Neural cell (in vitro differentiated cells): ENCODE data around the gene CAV2.

Source experiments
- EZH2 ChIP-seq: fragments of 200-600, 300-800 bp; shearing (Covaris generic), sonication (generic); IDR thresholded peaks from 2 replicates; pipeline ENCODE4 v1.6.1; 2014; ENCODE audit warnings: antibody characterized with exemption, low read length, borderline replicate concordance, mild to moderate bottlenecking; ENCODE audit not compliant: insufficient read depth, poor library complexity, severe bottlenecking
- MXI1 ChIP-seq: fragments of 450-650 bp; conservative IDR thresholded peaks from 2 replicates; pipeline ENCODE4 v1.6.1; 2014; ENCODE audit warnings: antibody characterized with exemption, mild to moderate bottlenecking; ENCODE audit not compliant: poor library complexity, severe bottlenecking
- POLR2AphosphoS5 ChIP-seq: IDR thresholded peaks from 2 replicates; pipeline ENCODE4 v1.6.1; 2012
- RAD21 ChIP-seq: fragments of 450-650 bp; conservative IDR thresholded peaks from 2 replicates; pipeline ENCODE4 v1.6.1; 2014; ENCODE audit warnings: antibody characterized with exemption, mild to moderate bottlenecking, moderate library complexity
- SMC3 ChIP-seq: fragments of 450-650 bp; conservative IDR thresholded peaks from 2 replicates; pipeline ENCODE4 v1.6.1; 2014; ENCODE audit warnings: antibody characterized with exemption, mild to moderate bottlenecking, moderate library complexity; ENCODE audit not compliant: poor library complexity
- TAF1 ChIP-seq: IDR thresholded peaks from 2 replicates; pipeline ENCODE4 v1.6.1; 2012; ENCODE audit warnings: low read depth
- TF ChIP-seq, protein P1 (sequence below): fragments of 450-650 bp; IDR thresholded peaks from 2 replicates; pipeline ENCODE4 v1.5.1; 2014; ENCODE audit warnings: antibody characterized with exemption, mild to moderate bottlenecking, moderate library complexity; ENCODE audit not compliant: poor library complexity, severe bottlenecking
- TF ChIP-seq, protein P2 (sequence below): IDR thresholded peaks from 2 replicates; pipeline ENCODE4 v1.6.1; 2012; ENCODE audit warnings: borderline replicate concordance

- no peak for TF ChIP-seq POLR2AphosphoS5
- TF ChIP-seq RAD21, result no peak
- TF ChIP-seq, protein P1, sequence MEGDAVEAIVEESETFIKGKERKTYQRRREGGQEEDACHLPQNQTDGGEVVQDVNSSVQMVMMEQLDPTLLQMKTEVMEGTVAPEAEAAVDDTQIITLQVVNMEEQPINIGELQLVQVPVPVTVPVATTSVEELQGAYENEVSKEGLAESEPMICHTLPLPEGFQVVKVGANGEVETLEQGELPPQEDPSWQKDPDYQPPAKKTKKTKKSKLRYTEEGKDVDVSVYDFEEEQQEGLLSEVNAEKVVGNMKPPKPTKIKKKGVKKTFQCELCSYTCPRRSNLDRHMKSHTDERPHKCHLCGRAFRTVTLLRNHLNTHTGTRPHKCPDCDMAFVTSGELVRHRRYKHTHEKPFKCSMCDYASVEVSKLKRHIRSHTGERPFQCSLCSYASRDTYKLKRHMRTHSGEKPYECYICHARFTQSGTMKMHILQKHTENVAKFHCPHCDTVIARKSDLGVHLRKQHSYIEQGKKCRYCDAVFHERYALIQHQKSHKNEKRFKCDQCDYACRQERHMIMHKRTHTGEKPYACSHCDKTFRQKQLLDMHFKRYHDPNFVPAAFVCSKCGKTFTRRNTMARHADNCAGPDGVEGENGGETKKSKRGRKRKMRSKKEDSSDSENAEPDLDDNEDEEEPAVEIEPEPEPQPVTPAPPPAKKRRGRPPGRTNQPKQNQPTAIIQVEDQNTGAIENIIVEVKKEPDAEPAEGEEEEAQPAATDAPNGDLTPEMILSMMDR, result no peak
- TF ChIP-seq, protein P2, sequence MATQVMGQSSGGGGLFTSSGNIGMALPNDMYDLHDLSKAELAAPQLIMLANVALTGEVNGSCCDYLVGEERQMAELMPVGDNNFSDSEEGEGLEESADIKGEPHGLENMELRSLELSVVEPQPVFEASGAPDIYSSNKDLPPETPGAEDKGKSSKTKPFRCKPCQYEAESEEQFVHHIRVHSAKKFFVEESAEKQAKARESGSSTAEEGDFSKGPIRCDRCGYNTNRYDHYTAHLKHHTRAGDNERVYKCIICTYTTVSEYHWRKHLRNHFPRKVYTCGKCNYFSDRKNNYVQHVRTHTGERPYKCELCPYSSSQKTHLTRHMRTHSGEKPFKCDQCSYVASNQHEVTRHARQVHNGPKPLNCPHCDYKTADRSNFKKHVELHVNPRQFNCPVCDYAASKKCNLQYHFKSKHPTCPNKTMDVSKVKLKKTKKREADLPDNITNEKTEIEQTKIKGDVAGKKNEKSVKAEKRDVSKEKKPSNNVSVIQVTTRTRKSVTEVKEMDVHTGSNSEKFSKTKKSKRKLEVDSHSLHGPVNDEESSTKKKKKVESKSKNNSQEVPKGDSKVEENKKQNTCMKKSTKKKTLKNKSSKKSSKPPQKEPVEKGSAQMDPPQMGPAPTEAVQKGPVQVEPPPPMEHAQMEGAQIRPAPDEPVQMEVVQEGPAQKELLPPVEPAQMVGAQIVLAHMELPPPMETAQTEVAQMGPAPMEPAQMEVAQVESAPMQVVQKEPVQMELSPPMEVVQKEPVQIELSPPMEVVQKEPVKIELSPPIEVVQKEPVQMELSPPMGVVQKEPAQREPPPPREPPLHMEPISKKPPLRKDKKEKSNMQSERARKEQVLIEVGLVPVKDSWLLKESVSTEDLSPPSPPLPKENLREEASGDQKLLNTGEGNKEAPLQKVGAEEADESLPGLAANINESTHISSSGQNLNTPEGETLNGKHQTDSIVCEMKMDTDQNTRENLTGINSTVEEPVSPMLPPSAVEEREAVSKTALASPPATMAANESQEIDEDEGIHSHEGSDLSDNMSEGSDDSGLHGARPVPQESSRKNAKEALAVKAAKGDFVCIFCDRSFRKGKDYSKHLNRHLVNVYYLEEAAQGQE, result no peak
- TF ChIP-seq EZH2, result no peak
- TF ChIP-seq MXI1, result no peak
- TF ChIP-seq SMC3, result no peak
- no peak for TF ChIP-seq TAF1
Measured at GRCh38 chr7:116495736-116496135, 3.8 kb upstream of the CAV2 start.
